Activated T-helper 1 cell treated with Interleukin-2 at 50 U/mL for 16 hours (primary cell): ENCODE measurements around the gene SSRP1.
A peak's percentile ranks its signal among the peaks of the same experiment; 100 is the strongest.

Source experiments
- DNase-seq: peaks from one replicate; pipeline ENCODE4 v3.0.0-alpha.2; 2020; ENCODE audit warnings: low read depth

Gene SSRP1

GRCh38 chr11:57314221-57314973 lies 21.3 kb downstream of the SSRP1 start:
- DNase-seq, result no peak

- DNase-seq, result no peak
Observed at GRCh38 chr11:57313788-57314135, 21.9 kb downstream of the SSRP1 start.

DNA sequence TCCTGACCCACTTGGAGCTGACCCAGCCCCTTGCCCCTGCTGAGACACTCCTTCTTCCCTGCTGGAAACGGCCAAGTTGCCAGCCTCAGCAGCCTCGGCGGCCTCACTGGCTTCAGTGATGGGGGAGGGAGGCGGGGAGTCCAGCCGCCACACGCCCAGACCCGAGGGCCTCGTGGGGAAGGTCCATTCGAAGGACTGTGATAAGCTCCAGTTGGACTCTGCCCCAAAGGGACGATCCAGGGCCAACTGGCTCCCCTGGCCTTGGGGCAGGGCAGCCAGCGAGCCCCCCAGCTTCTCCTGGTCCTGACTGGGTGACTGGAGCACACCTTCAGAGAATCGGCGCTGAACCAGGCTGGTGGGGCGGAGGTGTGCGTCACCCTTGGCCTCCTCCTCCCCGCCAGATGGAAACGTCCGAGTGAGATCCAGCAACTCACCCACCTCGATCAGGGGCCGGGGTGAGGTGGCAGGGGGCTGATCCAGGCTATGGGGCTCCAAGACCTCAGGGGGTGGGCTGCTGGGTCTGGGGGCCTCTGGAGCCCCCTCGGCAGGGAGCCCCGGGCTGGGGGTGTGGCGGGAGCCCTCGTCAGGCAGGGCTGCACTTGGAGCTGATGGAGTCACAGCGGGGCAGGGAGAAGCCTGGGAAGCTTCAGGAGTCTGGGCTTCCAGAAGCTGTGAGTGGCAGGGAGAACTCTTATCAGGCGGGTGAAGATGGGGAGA lies 22.5 kb downstream of the SSRP1 start:
- no peak for DNase-seq

GRCh38 chr11:57312511-57313021 lies 23.1 kb downstream of the SSRP1 start:
- no peak for DNase-seq

DNA sequence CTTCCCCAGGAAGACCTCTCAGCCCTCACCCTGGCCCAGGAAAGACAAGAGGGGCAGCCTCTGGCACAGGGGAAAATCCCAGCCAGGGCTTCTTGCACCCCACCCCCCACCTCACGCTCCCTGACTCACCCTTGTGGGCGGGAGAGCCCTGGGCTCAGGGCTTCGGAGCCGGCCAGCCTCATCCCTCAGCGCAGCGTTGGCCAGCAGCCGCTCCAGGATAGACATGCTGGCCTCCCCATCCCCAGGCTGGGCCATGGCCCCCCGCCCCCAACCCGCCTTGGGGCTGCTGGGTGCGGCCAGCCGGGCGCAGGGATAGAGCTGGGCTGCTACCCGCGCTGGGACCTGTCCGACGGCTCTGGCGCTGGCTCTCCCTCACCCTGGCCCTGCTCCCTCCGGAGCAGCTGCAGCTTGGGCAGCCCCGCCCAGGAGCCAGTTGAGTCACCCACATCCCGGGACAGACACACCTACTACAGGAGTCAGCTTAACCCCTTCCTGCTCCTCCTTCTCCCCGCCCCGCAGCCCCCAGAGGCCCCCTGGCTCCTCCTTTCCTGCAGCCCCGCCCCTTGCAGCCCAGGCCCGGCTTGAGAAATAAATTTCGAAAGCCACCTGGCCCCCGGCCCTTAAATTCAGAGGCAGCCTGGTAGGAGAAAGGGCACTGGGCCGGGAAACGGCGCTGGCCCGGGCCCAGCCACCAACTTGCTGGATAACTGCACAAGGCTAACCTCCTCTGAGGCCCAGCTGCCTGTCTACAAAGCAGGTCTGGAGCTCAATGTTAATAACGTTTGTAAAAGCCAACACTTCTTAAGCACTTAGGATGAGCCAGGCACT lies 24.4 kb downstream of the SSRP1 start:
- peak; percentile 28 for DNase-seq

DNA sequence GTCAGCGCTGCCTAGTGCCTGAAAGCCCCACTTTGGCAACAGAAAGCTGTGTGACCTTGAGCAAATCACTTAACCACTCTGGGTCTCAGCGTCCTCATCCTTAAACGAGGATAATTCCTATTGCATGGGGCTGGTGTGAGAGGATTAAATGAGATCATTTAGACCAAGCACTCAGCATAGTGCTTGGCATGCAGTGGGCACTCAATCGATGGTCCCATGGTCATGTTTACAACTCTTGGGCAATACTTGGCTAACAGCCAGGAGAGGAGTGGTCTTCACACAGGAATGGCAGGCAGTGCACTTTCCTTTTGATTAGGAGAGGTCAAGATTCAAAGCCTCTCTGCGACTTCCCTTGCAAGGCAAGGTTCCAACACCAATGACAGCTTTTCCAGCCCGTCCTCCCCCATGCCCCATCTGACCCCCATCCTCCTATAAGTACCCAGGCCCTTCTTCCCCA lies 25.0 kb downstream of the SSRP1 start:
- no peak for DNase-seq

GRCh38 chr11:57310091-57310490 lies 25.6 kb downstream of the SSRP1 start:
- DNase-seq, result no peak

DNA sequence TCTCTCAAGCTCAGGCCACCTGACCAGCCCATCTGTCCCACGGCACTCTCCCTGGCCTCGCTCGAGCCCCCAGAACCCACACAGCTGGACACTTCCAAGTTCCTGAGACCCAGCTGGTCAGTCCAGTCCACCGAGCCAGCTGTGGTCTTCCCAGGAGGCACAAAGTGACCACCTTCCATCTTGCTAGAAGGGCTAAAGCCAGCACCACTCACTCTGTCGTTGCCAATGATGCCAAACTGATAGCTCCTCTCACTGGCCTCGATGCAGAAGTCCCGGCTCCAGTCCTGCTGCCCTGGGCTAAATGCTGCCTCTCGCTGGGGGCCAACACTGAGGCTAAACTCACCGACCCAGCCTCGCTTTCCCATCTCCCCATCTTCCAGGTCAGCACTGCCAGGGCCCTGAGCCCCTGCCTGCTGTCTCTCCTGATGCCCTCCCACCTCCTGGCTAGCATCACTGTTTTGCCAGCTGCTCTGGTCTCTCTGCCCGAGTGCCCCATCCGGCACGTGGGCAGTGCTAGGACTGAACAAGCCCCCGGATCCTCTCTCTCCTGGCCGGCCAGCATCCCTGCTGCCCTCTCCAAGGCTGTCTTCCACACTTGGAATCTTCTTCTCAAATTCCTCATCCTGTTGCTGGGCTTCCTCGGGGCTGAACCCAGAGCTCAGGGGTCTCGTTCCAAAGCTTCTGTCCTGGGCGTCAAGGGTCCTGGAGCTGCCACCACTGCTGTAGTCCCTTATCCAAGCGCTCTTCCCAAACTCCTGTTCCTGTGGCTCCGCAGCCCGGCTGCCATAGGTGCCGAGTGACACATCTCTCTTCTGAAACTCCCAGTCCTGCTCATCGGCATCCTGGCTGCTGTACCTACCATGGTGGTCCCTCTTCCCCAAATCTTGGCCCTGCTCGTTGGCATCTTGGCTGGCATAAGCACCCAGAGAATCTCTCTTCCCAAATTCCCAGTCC lies 26.3 kb downstream of the SSRP1 start:
- DNase-seq, result no peak

GRCh38 chr11:57308426-57309060 lies 27.1 kb downstream of the SSRP1 start:
- no peak for DNase-seq

DNA sequence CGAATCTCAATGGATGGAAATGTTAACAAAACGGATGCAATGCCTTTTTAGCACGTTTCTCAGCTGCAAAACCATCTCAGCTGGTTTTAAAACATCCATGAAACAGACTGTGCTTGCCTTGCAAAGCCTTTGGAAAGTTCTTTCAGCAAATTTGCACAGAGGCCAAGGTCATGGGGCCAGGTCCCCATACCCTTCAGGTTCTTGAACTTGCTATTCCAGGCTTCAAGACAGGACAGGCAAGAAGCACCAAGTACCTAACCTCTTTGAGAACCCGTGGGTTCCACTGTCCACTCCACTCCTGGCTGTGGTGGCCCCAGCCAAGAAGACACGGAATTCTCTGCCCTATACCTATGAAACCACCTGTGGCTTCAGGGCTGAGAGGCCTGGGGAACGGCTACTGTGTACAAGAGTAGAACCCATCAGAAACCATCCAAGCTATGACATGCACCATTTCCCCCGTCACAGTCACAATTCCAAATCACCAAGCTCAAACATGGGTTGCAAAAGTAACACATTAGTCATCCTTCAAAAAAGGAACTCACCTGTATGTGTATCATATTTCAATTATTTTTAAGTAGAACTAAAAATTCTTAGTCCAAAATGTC lies 27.9 kb downstream of the SSRP1 start:
- DNase-seq, result no peak

DNA sequence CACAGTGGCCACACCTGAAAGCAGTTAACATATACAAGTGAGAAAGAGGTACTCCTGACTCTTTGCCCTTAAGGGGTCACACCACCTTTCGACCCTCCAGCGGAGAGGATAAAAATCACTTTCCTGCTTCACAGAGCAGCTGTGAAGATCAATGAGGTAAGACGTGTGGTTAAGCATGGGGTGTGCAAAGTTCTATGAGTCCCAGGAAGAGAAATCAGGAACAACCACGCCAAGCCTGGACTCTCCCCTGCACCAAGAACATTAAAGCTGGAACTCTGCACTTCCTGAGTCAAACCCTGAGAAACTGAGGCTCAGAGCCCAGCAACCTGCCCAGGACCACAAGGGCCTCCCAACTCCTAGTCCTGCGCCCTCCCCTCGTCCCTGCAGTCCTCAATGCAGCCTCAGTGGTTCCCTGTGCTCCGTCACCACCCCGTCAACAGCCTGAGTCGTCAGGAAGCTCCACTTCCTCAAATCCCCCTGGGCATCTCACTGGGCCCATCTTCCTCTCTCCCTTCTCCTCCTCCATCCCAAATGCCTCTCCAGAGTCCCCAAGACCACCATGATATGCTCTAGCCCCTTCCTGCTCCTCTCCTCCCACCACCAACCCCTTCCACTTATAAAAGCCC lies 28.6 kb downstream of the SSRP1 start:
- no peak for DNase-seq

DNA sequence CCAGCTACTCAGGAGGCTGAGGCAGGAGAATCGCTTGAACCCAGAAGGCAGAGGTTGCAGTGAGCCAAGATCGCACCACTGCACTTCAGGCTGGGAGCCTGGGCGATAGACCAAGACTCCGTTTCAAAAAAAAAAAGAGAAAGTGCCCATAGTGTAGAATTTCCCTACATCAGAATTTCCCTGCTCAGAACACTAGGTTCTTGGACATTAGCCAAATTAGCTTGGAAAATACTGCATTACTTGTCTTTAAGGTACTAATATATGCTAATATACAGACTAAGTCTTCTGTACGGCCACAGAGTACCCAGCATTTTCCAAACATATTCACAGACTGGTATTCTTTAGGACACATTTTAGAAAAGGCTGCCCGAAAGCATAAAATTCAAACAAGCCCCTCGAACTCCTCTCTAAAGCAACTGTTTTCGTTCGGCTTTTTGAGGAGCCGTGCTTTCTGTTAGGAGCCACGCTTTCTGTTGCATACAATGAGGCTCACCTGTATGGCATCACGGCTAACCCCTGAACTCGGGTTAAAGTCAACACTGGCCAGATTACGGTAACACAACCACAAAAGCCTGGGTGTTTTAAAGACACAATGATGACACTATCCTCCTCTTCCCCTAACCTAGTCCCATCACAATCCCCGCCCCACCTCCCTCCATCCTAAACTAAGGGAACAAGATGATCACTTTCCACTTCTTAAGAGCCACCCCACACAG lies 29.4 kb downstream of the SSRP1 start:
- DNase-seq, result no peak

DNA sequence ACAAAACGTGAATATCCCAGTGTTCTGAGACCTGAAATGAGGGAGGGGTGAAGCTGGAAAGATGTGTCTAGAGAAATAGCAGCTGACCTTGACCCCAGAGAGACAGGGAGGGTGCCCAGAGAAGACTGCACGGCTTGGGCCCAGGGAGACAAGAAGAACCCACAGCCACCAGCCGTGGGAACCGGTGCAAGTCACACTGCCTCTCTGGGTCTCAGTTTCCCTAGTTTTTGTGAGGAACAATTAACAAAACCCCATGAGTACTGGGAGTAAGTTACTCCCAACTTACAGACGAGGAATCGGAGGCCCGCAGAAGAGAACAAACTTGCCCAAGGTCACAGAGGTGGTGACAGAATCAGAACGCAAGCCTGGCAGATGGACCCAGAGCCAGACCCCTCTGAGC lies 30.2 kb downstream of the SSRP1 start:
- DNase-seq, result no peak

DNA sequence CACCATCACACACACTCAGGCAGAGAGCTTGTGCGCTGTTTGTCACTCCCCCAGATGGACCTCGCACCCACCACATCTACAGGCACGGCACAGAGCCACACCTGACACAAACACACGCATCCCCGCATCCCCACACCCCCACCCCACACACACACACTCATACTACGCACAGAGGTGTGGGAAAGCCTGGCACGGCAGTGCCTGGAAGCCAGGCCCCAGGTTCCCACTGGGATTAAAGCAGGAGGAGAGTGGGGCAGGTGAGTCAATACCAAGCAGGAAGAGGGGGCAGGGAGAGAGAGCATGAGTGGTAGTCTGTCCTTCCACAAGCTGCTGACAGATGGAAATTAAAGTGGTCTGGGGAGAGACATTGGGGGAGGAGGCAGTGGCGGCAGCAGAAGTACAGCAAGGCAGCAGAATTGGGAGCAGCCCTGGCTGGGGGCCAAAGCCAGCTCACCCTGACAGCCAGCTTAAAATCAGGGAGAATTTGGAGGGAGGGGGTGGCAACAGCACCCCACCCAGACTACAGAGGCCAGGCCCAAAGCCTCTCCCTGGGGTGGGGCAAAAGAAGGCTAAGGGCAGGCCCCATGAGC lies 31.6 kb downstream of the SSRP1 start:
- DNase-seq, result no peak

DNA sequence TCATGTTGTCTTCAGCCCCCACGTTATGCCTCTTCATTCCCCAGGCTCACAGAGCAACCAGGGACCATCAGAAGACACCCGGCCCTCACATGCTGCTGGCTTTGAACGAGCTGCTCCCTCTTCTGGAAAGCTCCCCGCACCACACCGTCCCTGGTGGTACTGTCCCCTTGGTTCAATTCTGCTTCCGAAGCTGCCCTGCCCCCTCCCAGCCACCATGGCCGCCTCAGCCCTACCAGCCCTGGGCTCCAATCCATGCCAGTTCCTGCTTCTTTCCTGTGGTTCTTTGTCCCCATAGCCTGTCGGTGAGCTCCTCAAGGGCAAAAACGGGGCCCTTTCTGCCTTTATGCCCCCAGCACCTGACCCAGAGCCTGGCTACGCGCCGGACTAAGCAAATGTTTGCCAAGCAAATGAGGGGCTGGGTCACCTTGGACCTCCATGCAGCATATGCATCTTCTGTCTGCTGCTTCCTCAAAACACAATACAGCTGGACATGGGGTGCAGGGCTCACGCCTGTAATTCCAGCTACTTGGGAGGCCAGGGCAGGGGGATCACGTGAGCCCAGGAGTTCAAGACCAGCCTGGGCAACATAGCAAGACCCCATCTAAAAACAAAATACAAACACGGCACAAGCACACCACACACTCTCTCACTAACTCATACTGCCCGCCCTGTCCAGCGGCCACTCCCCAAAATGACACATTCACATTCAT lies 32.3 kb downstream of the SSRP1 start:
- DNase-seq, result no peak

DNA sequence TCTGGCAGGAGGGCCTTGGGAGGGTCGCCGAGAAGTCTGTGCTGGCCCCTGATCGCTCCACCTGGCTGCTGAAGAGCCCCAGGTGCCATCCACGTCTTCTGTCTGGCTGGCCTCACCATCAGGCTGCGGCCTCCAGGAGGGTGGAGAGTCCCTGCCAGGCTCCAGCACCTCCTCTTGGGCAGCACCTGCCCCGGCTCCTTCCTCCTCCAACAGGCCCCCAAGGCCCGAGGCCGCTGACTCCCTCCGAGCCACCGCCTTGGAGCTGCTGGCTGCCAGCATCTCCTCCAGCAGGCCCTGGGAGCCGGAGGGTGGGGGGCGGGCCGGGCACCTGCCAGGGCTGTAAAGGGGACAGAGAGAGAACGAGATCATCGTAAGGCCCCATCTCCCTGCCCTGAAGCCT lies 33.2 kb downstream of the SSRP1 start:
- DNase-seq, result no peak

DNA sequence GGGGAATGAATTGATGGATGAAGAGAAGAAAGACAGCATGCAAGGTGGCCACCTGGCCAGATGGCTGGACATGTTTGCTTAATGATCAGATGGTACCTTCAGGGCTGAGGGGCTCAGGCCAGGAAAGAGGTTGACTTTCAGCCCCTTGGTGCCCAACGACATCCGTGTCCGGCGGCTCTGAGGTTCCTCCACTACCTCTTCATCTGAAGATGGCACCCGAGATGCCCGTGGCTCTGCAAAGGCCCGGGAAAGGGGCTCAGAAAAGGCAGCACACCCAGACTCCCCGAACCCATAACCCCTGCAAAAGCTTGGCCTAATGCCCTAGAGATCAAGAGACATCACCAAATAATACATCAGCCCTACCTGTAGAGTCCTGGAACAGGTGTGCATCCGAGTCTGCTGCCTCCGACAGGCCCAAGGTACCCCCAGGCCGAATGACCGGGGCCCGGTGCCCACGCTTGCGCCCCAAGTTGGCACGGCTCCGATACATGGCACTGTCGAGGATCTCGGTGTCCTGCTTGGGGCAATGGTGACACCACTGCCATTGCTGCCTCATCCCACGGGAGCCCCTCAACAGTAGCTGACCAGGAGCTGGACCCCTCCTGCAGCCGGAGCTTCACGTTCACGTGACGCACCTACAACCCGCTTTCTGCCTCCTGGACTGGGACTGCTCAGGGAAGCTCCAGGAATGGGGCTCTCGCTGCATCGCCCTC lies 33.8 kb downstream of the SSRP1 start:
- no peak for DNase-seq

DNA sequence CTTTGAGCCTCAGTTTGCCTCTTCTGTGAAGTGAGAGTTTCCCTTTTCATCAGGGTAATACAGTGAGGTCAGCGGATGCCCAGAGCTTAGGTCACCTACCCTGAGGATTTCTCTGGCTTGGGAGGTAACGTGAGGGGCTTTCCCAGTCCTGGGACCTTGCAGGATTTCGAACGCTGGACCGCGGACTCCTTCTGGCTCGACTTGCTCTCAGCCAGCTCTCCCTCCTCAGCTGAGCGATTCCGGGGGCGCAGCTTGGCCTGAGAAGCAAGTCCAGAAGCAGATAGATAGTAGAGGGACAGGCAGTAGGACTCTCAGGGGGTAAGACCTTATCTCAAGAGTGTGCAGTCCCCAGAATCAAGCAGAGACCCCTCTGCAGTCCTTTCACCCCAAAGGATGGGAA lies 34.9 kb downstream of the SSRP1 start:
- DNase-seq, result no peak
